Peyer's patch (tissue), 4 donors: ENCODE measurements around the gene USP32. TPM values are rescaled to one million over a fixed set of nuclear protein-coding genes. Genes with fewer than 3 reads are reported as not detected.

Source experiments
- DNase-seq, 3 donors: peaks; one replicate each; pipeline ENCODE4 v3.0.0-alpha.2; 2017 to 2019
- H3K27ac ChIP-seq, 4 donors: fragments of 200-600 bp; sonication (generic); one replicate each; pipeline ENCODE4 v1.5.1; 2016 to 2019
- H3K27me3 ChIP-seq, 2 donors: fragments of 200-600 bp; sonication (generic); one replicate each; pipeline ENCODE4 v1.5.1; 2019
- H3K36me3 ChIP-seq, 3 donors: fragments of 200-600 bp; sonication (generic); one replicate each; pipeline ENCODE4 v1.5.1; 2016 to 2019
- H3K4me1 ChIP-seq, 4 donors: fragments of 200-600 bp; sonication (generic); one replicate each; pipeline ENCODE4 v1.5.1; 2016 to 2019
- H3K4me3 ChIP-seq, 4 donors: fragments of 200-600 bp; sonication (generic); 1 replicate in 3 of 4; 2 replicates in 1 of 4; pipeline ENCODE4 v1.5.1; 2016 to 2019; ENCODE audit warnings: mild to moderate bottlenecking in 1 of 4
- H3K9me3 ChIP-seq, 4 donors: fragments of 200-600 bp; sonication (generic); one replicate each; pipeline ENCODE4 v1.5.1; 2016 to 2019; ENCODE audit warnings: mild to moderate bottlenecking in 1 of 4
- POLR2A ChIP-seq, 2 donors: fragments of 450-650 bp; IDR thresholded peaks; one replicate each; pipeline ENCODE4 v1.5.1; 2017; ENCODE audit warnings: antibody characterized with exemption in 2 of 2, mild to moderate bottlenecking in 2 of 2, moderate library complexity in 2 of 2
- total RNA-seq, 4 donors: library from RNA; depleted of rRNA; stranded (reverse); fragments of >200 nt; gene quantifications; one replicate each; pipeline ENCODE4 v1.1.0, GENCODE V29; 2016
- TF ChIP-seq, protein P1 (sequence below), 6 experiments: fragments of 450-650 bp in 4 of 6; fragments of 200-600 bp in 2 of 6; sonication (generic) in 1 of 6; IDR thresholded peaks; one replicate each; pipeline ENCODE4 v1.5.1; 2017 to 2019; ENCODE audit warnings: antibody characterized with exemption in 6 of 6, mild to moderate bottlenecking in 3 of 6, moderate library complexity in 1 of 6

USP32 gene
- total RNA-seq, 4 donors from 2014 or later, result 31.5 to 52.8 (median 48.6) TPM

DNA sequence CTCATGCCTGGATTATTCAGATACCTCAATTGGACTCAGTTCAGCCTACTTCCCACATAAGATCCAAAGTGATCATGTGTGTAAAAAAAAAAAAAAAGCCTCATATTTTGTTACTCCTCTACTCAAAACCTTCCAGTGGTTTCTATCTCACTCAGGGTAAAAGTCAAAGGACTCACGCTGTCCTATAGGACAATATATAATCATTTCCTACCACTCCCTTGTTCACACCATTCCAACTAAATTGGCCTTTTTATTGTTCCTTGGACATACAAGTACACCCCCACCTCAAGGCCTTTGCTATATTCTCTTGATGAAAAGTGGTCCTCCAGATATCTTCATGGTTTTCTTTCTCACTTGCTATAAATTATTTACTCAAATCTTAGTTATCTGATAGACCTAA, 99.2 kb downstream of the USP32 start:
- TF ChIP-seq, protein P1, sequence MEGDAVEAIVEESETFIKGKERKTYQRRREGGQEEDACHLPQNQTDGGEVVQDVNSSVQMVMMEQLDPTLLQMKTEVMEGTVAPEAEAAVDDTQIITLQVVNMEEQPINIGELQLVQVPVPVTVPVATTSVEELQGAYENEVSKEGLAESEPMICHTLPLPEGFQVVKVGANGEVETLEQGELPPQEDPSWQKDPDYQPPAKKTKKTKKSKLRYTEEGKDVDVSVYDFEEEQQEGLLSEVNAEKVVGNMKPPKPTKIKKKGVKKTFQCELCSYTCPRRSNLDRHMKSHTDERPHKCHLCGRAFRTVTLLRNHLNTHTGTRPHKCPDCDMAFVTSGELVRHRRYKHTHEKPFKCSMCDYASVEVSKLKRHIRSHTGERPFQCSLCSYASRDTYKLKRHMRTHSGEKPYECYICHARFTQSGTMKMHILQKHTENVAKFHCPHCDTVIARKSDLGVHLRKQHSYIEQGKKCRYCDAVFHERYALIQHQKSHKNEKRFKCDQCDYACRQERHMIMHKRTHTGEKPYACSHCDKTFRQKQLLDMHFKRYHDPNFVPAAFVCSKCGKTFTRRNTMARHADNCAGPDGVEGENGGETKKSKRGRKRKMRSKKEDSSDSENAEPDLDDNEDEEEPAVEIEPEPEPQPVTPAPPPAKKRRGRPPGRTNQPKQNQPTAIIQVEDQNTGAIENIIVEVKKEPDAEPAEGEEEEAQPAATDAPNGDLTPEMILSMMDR (IDR thresholded peaks at IDR 0.05), result no peak
- TF ChIP-seq POLR2A (IDR thresholded peaks at IDR 0.05), result no peak
- Histone ChIP-seq H3K27ac (no peak overlapping the region), H3K36me3 (peaks cover 0 to 6% (median 0%) of the 10 kb centered on the region in 3 donors), H3K9me3 (no peaks in the 10 kb centered on the region), H3K27me3 (no peaks in the 10 kb centered on the region), H3K4me3 (no peak overlapping the region), H3K4me1 (no peaks in the 10 kb centered on the region)
- DNase-seq, result no peak

DNA sequence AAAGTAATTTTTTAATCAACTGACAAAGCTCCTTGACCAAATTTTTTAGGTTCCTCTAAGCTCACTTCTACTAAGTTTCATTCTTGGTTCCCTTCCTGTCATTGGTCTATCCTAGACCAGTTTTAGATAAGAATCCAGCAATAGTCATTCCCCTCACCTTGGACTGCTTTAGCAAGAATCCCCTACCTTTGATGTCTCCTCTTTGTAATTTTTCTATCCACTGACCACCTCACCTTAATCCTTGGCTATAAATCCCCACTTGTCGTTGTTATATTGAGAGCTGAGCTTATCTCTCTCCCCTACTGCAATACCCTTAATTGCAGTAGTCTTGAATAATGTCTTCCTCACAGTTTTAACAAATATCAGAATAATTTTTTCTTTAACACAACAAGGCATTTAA, 107.2 kb downstream of the USP32 start:
- peaks cover 0 to 10% (median 0%) of the 10 kb centered on the region in 3 donors for H3K36me3 ChIP-seq
- H3K27me3 ChIP-seq, result no peaks in the 10 kb centered on the region
- no peak for DNase-seq
- no peaks in the 10 kb centered on the region for H3K4me1 ChIP-seq
- H3K4me3 ChIP-seq, result no peak overlapping the region
- no peak for TF ChIP-seq POLR2A (IDR thresholded peaks at IDR 0.05)
- TF ChIP-seq, protein P1 (IDR thresholded peaks at IDR 0.05), result no peak
- no peaks in the 10 kb centered on the region for H3K9me3 ChIP-seq
- no peak overlapping the region for H3K27ac ChIP-seq

- no peaks in the 10 kb centered on the region for H3K27me3 ChIP-seq
- peaks cover 0 to 5% (median 0%) of the 10 kb centered on the region in 3 donors for H3K36me3 ChIP-seq
- DNase-seq, result no peak
- H3K27ac ChIP-seq, result no peak overlapping the region
- H3K4me3 ChIP-seq, result no peak overlapping the region
- H3K9me3 ChIP-seq, result no peaks in the 10 kb centered on the region
- no peaks in the 10 kb centered on the region for H3K4me1 ChIP-seq
- TF ChIP-seq, protein P1 (IDR thresholded peaks at IDR 0.05), result no peak
- no peak for TF ChIP-seq POLR2A (IDR thresholded peaks at IDR 0.05)
These were observed 108.1 kb downstream of the USP32 start for GRCh38 chr17:60283816-60284215.

DNA sequence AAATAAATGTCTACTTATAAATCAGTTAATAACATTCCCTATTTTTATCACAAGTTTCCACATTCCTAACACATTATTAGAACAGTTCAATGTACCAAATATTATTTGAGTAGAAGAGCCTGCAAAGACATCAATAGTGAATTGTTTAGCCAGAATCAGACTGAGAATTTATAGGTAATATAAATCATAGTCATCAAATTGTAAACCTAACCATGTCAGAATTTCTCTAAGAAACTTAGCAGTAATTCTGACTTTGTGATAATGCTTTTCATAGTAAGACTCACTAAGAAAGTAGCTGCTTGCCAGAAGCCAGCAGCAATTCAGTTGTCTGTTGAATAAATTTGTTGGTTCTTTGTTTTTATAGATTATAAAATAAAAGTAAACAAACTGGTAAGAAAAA, 111.3 kb downstream of the USP32 start:
- no peak for DNase-seq
- Histone ChIP-seq H3K4me3 (no peak overlapping the region), H3K4me1 (no peaks in the 10 kb centered on the region), H3K9me3 (no peaks in the 10 kb centered on the region), H3K36me3 (no peaks in the 10 kb centered on the region), H3K27me3 (no peaks in the 10 kb centered on the region), H3K27ac (no peak overlapping the region)
- TF ChIP-seq, protein P1 (IDR thresholded peaks at IDR 0.05), result no peak
- no peak for TF ChIP-seq POLR2A (IDR thresholded peaks at IDR 0.05)

DNA sequence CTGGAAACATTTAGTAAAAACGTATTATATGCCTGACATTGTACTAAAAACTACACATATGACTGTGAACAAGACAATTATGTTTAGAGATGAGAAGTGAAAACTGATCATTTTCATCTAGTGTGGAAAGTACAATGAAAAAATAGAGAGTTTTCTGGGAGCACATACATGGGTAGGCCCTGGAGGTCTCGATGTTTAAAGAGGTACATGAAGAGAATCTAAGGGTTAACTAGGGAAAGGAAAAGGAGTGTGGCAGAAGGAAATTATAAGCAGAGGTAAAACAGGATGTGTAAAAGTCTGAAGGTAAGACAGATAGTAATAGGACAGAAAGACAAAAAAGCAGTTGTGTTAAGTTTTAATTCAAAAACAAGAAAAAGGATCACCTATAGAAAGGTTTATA, 113.7 kb downstream of the USP32 start:
- no peak for TF ChIP-seq POLR2A (IDR thresholded peaks at IDR 0.05)
- TF ChIP-seq, protein P1 (IDR thresholded peaks at IDR 0.05), result no peak
- H3K27me3 ChIP-seq, result no peaks in the 10 kb centered on the region
- H3K9me3 ChIP-seq, result no peaks in the 10 kb centered on the region
- H3K36me3 ChIP-seq, result no peaks in the 10 kb centered on the region
- H3K4me3 ChIP-seq, result no peak overlapping the region
- no peak for DNase-seq
- no peak overlapping the region for H3K27ac ChIP-seq
- no peaks in the 10 kb centered on the region for H3K4me1 ChIP-seq

DNA sequence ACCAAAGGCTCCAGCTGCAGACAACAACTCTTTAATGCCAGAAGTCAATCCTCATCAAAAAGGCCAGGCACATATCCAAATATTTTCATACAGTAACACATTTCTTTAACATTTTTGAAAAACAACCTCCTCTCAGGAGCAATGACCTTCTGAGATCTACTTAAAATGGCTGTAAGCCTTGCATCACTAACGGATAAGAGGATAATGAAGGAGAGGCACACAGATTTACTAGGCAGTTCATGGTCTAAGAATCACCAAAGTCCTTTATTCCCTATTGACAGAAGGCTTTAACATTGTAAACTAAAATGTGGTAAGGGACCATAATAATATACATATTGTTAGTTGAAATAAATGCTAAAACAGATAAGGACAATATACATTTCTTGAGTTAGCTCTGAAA, 114.7 kb downstream of the USP32 start:
- Histone ChIP-seq H3K36me3 (no peaks in the 10 kb centered on the region), H3K27me3 (no peaks in the 10 kb centered on the region), H3K4me1 (no peaks in the 10 kb centered on the region), H3K9me3 (no peaks in the 10 kb centered on the region), H3K27ac (no peak overlapping the region), H3K4me3 (no peak overlapping the region)
- DNase-seq, result no peak
- TF ChIP-seq, protein P1 (IDR thresholded peaks at IDR 0.05), result no peak
- no peak for TF ChIP-seq POLR2A (IDR thresholded peaks at IDR 0.05)
